ENCODE results near the gene CC2D1A.
"Not testable (repeated sequence)": the region's sequence is repeated elsewhere in the genome, so short reads cannot be mapped to it uniquely, and the experiment has no call there.

The CC2D1A gene

DNA sequence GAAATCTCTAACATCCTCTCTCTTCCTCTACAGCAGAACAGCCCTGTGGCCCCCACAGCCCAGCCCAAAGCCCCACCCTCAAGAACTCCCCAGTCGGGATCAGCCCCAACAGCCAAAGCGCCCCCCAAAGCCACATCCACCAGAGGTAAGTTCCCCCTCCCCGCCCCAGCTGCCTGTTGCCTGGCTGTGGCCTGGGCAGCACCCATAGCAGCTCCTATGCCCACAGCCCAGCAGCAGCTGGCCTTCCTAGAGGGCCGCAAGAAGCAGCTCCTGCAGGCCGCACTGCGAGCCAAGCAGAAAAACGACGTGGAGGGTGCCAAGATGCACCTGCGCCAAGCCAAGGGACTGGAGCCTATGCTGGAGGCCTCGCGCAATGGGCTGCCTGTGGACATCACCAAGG lies 14.5 kb downstream of the CC2D1A start:
- no peak for DNase-seq (ENCODE audit: low read depth, low spot score)
- no peaks in the 10 kb centered on the region for H3K9me3 ChIP-seq (ENCODE audit: low read depth, low read length)
- no peak overlapping the region for H3K4me3 ChIP-seq
- H3K9ac ChIP-seq (ENCODE audit: insufficient read length): no peak overlapping the region
- H3K27ac ChIP-seq: no peak overlapping the region
- TF ChIP-seq POLR2AphosphoS5 (IDR thresholded peaks at IDR 0.05; ENCODE audit: borderline replicate concordance, low read depth, low read length): no peak
- no peak for TF ChIP-seq EZH2 (IDR thresholded peaks at IDR 0.05)
- TF ChIP-seq FOXP2 (optimal IDR thresholded peaks at IDR 0.05; ENCODE audit: control extremely low read depth, extremely low read length, insufficient read depth): no peak
- H3K36me3 ChIP-seq (ENCODE audit: insufficient read depth, low read length): peaks cover 46% of the 10 kb centered on the region

DNA sequence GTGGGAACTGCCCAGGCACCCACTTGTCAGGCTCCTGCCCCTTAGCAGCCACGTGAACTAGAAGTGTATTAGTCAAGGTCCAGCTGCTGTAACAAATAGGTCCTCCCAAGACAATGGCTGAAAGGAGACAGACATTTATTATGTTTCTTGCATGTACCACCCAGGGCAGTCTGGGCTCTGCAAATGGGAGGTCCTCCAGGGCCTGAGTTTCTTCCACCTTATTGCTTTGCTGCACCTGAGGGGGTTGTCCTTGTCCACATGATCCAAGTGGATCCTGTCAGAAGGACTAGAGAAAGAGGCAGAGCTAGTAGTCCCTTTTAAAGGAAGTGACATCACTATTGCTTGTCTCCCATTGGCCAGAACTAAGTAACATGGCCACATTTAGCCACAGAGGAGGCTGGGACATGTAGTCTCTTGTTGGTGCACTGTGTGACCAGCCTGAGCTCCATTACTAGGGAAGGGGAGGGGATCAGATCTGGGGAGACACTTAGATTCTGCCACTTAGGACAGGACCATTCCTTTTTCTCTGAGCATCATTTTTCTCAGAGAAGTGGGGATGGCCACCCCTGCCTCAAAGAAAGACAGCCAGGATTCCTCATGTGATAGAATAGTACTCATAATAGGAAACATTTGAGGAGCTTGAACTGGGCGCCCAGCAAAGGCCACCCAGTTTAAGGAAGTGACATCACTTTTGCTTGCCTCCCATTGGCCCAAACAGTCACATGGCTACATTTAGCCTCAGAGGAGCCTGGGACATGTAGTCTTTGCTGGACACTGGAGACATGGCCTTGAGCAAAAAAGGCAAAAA lies 15.1 kb downstream of the CC2D1A start:
- no peak for TF ChIP-seq EZH2 (IDR thresholded peaks at IDR 0.05)
- TF ChIP-seq POLR2AphosphoS5 (IDR thresholded peaks at IDR 0.05; ENCODE audit: borderline replicate concordance, low read depth, low read length): no peak
- no peak for TF ChIP-seq FOXP2 (optimal IDR thresholded peaks at IDR 0.05; ENCODE audit: control extremely low read depth, extremely low read length, insufficient read depth)
- Histone ChIP-seq H3K4me3 (no peak overlapping the region), H3K9ac (ENCODE audit: insufficient read length) (no peak overlapping the region), H3K27ac (peak overlapping the region; percentile 31; the same call in 1 of the 2 replicates), H3K36me3 (ENCODE audit: insufficient read depth, low read length) (peaks cover 43% of the 10 kb centered on the region), H3K9me3 (ENCODE audit: low read depth, low read length) (no peaks in the 10 kb centered on the region)
- no peak for DNase-seq (ENCODE audit: low read depth, low spot score)

DNA sequence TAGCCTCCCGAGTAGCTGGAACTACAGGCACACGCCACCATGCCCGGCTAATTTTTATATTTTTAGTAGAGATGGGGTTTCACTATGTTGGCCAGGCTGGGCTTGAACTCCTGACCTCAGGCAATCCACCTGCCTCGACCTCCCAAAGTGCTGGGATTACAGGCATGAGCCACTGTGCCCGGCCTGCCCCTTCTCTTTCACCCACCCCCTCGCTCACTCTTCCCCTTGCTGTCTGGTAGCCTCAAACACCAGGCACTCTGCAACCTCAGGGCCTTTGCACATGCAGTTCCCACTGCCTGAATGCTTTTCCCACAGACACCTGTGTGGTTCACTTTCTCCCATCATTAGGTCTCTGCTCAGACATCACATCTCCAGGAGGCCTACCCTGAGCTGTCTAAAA lies 16.1 kb downstream of the CC2D1A start:
- H3K36me3 ChIP-seq (ENCODE audit: insufficient read depth, low read length): peaks cover 43% of the 10 kb centered on the region
- H3K9ac ChIP-seq (ENCODE audit: insufficient read length): not testable (repeated sequence)

DNA sequence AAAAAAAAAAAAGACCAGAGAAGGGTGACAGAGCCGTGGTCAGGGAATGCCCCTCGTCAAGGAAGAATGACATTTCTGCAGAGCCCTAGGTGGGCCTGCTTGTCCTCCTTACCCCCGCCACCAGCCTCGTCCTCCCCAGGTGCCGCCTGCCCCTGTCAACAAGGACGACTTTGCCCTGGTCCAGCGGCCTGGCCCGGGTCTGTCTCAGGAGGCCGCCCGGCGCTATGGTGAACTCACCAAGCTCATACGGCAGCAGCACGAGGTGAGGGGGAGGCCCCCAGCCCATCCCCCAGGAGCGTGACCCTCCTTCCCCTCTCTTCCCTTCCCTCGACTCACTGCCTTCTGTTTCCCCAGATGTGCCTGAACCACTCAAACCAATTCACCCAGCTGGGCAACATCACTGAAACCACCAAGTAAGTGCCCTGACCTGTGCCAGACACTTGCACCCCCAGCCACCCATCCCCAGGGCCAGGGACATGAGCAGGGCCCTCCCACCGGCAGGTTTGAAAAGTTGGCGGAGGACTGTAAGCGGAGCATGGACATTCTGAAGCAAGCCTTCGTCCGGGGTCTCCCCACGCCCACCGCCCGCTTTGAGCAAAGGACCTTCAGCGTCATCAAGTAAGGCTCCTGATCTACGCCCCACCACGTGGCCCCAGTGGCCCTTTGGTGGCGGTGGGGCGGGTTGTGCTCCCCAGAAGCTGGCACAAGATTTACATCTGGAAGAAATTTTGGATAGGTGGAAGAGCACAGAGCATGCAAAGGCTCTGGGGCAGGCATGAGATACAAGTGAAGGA lies 17.4 kb downstream of the CC2D1A start:
- Histone ChIP-seq H3K4me3 (no peak overlapping the region), H3K9me3 (ENCODE audit: low read depth, low read length) (no peaks in the 10 kb centered on the region), H3K27ac (no peak overlapping the region), H3K9ac (ENCODE audit: insufficient read length) (no peak overlapping the region), H3K36me3 (ENCODE audit: insufficient read depth, low read length) (peaks cover 39% of the 10 kb centered on the region)
- DNase-seq (ENCODE audit: low read depth, low spot score): no peak
- TF ChIP-seq EZH2 (IDR thresholded peaks at IDR 0.05): no peak
- TF ChIP-seq POLR2AphosphoS5 (IDR thresholded peaks at IDR 0.05; ENCODE audit: borderline replicate concordance, low read depth, low read length): no peak
- TF ChIP-seq FOXP2 (optimal IDR thresholded peaks at IDR 0.05; ENCODE audit: control extremely low read depth, extremely low read length, insufficient read depth): no peak

More for the DNA sequence above, 16.1 kb downstream of the CC2D1A start:
- not testable (repeated sequence) for H3K9me3 ChIP-seq (ENCODE audit: low read depth, low read length); DNase-seq (ENCODE audit: low read depth, low spot score); H3K4me3 ChIP-seq; H3K27ac ChIP-seq

DNA sequence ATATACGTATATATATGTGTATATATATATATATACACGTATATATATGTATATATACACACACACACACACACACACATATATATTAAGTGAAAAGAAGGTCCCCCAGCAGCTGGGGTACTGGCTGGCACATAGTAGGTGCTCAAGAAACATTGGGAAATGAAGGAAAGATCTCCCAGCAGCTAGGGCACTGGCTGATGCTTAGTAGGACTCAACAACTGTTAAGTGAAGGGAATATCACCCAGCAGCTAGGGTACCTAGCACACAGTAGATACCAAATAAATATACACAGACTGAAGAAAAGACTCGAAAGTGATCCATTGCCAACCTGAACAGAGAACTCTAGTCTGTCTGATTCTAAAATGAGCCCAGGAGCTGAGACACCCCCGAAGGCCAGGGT lies 20.0 kb downstream of the CC2D1A start:
- Histone ChIP-seq H3K9ac (ENCODE audit: insufficient read length) (no peak overlapping the region), H3K9me3 (ENCODE audit: low read depth, low read length) (no peaks in the 10 kb centered on the region), H3K27ac (no peak overlapping the region), H3K4me3 (no peak overlapping the region), H3K36me3 (ENCODE audit: insufficient read depth, low read length) (peaks cover 19% of the 10 kb centered on the region)
- TF ChIP-seq POLR2AphosphoS5 (IDR thresholded peaks at IDR 0.05; ENCODE audit: borderline replicate concordance, low read depth, low read length) (no peak), EZH2 (IDR thresholded peaks at IDR 0.05) (no peak), FOXP2 (optimal IDR thresholded peaks at IDR 0.05; ENCODE audit: control extremely low read depth, extremely low read length, insufficient read depth) (no peak)
- DNase-seq (ENCODE audit: low read depth, low spot score): no peak

DNA sequence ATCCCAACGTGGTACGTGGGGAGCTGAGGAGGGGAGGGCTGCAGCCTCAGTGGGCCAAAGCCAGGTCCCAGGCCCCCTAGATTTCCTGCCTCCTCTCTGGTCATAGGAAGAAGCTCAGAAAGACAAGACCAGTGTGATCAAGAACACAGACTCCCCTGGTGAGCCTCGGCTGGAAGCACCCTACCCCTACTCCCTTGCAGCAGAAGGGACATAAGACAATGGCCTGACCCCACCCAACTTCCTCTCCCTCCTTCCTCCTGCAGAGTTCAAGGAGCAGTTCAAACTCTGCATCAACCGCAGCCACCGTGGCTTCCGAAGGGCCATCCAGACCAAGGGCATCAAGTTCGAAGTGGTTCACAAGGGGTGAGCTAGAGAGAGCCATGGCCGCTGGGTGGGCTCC lies 20.7 kb downstream of the CC2D1A start:
- TF ChIP-seq POLR2AphosphoS5 (IDR thresholded peaks at IDR 0.05; ENCODE audit: borderline replicate concordance, low read depth, low read length): no peak
- no peak for TF ChIP-seq EZH2 (IDR thresholded peaks at IDR 0.05)
- no peak for TF ChIP-seq FOXP2 (optimal IDR thresholded peaks at IDR 0.05; ENCODE audit: control extremely low read depth, extremely low read length, insufficient read depth)
- H3K9me3 ChIP-seq (ENCODE audit: low read depth, low read length): no peaks in the 10 kb centered on the region
- peaks cover 12% of the 10 kb centered on the region; the same call in 1 of the 2 replicates for H3K36me3 ChIP-seq (ENCODE audit: insufficient read depth, low read length)
- H3K4me3 ChIP-seq: no peak overlapping the region
- H3K27ac ChIP-seq: no peak overlapping the region
- no peak overlapping the region for H3K9ac ChIP-seq (ENCODE audit: insufficient read length)
- no peak for DNase-seq (ENCODE audit: low read depth, low spot score)

DNA sequence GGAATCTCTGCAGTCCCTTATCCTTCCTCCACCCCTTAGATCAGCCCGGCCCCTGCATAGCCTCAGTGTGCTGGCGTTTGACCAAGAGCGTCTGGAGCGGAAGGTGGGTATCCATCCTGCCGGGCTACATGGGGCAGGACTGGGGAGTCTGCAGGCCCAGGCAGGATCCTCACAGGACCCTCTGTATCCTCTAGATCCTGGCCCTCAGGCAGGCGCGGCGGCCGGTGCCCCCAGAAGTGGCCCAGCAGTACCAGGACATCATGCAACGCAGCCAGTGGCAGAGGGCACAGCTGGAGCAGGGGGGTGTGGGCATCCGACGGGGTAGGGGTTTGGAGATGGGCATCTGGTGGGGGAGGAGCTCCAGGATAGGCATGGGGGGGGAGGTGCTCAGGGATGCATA lies 23.3 kb downstream of the CC2D1A start:
- H3K36me3 ChIP-seq (ENCODE audit: insufficient read depth, low read length): peaks cover 2% of the 10 kb centered on the region; the same call in 1 of the 2 replicates
- TF ChIP-seq EZH2 (IDR thresholded peaks at IDR 0.05) (no peak), FOXP2 (optimal IDR thresholded peaks at IDR 0.05; ENCODE audit: control extremely low read depth, extremely low read length, insufficient read depth) (no peak), POLR2AphosphoS5 (IDR thresholded peaks at IDR 0.05; ENCODE audit: borderline replicate concordance, low read depth, low read length) (no peak)
- H3K4me3 ChIP-seq: no peak overlapping the region

DNA sequence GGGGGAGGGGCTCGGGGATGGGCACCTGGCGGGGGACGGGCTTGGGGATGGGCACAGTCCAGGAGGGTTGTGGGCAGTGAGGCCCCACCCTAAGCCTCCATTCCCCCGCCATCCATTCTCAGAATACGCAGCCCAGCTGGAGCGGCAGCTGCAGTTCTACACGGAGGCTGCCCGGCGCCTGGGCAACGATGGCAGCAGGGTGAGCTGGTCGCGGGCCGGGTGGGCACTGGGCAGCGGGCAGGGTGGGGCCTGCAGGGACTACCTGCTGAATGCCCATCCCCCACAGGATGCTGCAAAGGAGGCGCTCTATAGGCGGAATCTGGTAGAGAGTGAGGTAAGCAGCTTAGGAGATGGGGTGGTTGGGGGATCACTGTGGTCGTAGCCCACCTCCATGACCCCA lies 24.0 kb downstream of the CC2D1A start:
- no peak for TF ChIP-seq FOXP2 (optimal IDR thresholded peaks at IDR 0.05; ENCODE audit: control extremely low read depth, extremely low read length, insufficient read depth)
- no peak for TF ChIP-seq EZH2 (IDR thresholded peaks at IDR 0.05)
- TF ChIP-seq POLR2AphosphoS5 (IDR thresholded peaks at IDR 0.05; ENCODE audit: borderline replicate concordance, low read depth, low read length): no peak
- H3K36me3 ChIP-seq (ENCODE audit: insufficient read depth, low read length): no peaks in the 10 kb centered on the region; the same call in 1 of the 2 replicates
- no peak overlapping the region for H3K4me3 ChIP-seq
- DNase-seq (ENCODE audit: low read depth, low spot score): no peak
- no peak overlapping the region for H3K27ac ChIP-seq
- H3K9me3 ChIP-seq (ENCODE audit: low read depth, low read length): no peaks in the 10 kb centered on the region
- H3K9ac ChIP-seq (ENCODE audit: insufficient read length): no peak overlapping the region

More for the DNA sequence above, 23.3 kb downstream of the CC2D1A start:
- H3K27ac ChIP-seq: no peak overlapping the region
- H3K9ac ChIP-seq (ENCODE audit: insufficient read length): no peak overlapping the region
- DNase-seq (ENCODE audit: low read depth, low spot score): no peak
- H3K9me3 ChIP-seq (ENCODE audit: low read depth, low read length): no peaks in the 10 kb centered on the region
